Upper lobe of left lung (tissue), 4 donors: ENCODE measurements around the gene NHLRC4.

Source experiments
- EP300 ChIP-seq, 4 donors: sonication (generic); formaldehyde crosslinking; IDR thresholded peaks; one replicate each; pipeline ENCODE4 v1.5.1; 2017; ENCODE audit warnings: antibody characterized with exemption in 4 of 4, control low read depth in 2 of 4
- POLR2A ChIP-seq, 4 donors: fragments of 450-650 bp; IDR thresholded peaks; one replicate each; pipeline ENCODE4 v1.5.1; 2016 to 2017; ENCODE audit warnings: antibody characterized with exemption in 4 of 4, mild to moderate bottlenecking in 2 of 4
- POLR2AphosphoS5 ChIP-seq, 2 donors: sonication (generic); formaldehyde crosslinking; IDR thresholded peaks; one replicate each; pipeline ENCODE4 v1.5.1; 2017; ENCODE audit warnings: antibody characterized with exemption in 2 of 2
- TF ChIP-seq, protein P1 (sequence below), 6 experiments: fragments of 450-650 bp in 4 of 6; fragments of 200-600 bp in 2 of 6; sonication (generic) in 2 of 6; IDR thresholded peaks; one replicate each; pipeline ENCODE4 v1.5.1; 2016 to 2019; ENCODE audit warnings: antibody characterized with exemption in 6 of 6

DNA sequence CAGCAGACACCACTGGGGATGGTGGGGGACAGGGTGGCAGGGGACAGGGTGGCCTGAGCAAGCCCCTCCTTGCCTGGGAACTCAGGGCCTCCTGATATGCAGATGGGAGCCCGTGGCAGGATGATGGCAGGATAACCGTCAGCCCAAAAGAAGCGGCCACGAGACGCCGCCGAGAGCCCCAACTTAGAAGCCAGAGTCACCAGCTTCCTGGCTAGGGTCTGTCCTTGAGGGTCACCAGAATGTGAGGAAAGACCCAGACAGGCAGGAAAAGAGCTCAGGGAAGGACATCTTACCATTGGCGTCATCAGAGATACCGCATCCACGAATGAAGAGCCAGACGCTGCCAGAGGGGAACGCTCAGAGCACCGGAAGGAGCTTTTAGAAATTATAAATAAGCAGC lies 42.5 kb downstream of the NHLRC4 start:
- TF ChIP-seq POLR2AphosphoS5 (IDR thresholded peaks at IDR 0.05) (no peak), EP300 (IDR thresholded peaks at IDR 0.05) (no peak), POLR2A (IDR thresholded peaks at IDR 0.05) (no peak)
- TF ChIP-seq, protein P1, sequence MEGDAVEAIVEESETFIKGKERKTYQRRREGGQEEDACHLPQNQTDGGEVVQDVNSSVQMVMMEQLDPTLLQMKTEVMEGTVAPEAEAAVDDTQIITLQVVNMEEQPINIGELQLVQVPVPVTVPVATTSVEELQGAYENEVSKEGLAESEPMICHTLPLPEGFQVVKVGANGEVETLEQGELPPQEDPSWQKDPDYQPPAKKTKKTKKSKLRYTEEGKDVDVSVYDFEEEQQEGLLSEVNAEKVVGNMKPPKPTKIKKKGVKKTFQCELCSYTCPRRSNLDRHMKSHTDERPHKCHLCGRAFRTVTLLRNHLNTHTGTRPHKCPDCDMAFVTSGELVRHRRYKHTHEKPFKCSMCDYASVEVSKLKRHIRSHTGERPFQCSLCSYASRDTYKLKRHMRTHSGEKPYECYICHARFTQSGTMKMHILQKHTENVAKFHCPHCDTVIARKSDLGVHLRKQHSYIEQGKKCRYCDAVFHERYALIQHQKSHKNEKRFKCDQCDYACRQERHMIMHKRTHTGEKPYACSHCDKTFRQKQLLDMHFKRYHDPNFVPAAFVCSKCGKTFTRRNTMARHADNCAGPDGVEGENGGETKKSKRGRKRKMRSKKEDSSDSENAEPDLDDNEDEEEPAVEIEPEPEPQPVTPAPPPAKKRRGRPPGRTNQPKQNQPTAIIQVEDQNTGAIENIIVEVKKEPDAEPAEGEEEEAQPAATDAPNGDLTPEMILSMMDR (IDR thresholded peaks at IDR 0.05) = no peak
